PC-9 (cell line): ENCODE results near the gene SYNDIG1.

ENCODE experiments used
- EZH2 ChIP-seq: fragments of 200-600 bp; sonication (generic); IDR thresholded peaks from 2 replicates; pipeline ENCODE4 v1.8.0; 2017; ENCODE audit warnings: antibody characterized with exemption, low read depth
- TF ChIP-seq, protein P1 (sequence below): fragments of 200-600 bp; sonication (generic); conservative IDR thresholded peaks from 2 replicates; pipeline ENCODE4 v1.6.1; 2017; ENCODE audit warnings: mixed run types, antibody characterized with exemption, mild to moderate bottlenecking, moderate library complexity

DNA sequence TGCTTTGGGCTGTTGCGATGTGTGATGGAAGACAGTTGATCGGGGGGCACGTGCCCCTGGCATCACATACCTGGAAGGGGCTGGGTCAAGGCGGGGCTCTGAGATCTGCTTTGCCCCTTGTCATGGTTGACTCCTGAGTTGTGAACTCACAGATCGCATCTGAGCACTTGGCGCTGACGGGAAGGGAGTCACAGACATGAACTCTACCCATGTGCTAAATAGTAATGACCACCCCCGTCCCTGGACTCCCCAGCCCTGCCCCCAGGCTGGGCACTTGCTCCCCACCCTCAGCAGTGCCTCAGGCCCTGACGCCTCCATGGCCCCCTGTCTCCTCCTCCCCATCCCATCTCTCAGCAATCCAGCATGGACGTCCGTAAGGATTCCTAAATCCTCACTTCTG lies 107.0 kb downstream of the SYNDIG1 start:
- no peak for TF ChIP-seq EZH2
- TF ChIP-seq, protein P1, sequence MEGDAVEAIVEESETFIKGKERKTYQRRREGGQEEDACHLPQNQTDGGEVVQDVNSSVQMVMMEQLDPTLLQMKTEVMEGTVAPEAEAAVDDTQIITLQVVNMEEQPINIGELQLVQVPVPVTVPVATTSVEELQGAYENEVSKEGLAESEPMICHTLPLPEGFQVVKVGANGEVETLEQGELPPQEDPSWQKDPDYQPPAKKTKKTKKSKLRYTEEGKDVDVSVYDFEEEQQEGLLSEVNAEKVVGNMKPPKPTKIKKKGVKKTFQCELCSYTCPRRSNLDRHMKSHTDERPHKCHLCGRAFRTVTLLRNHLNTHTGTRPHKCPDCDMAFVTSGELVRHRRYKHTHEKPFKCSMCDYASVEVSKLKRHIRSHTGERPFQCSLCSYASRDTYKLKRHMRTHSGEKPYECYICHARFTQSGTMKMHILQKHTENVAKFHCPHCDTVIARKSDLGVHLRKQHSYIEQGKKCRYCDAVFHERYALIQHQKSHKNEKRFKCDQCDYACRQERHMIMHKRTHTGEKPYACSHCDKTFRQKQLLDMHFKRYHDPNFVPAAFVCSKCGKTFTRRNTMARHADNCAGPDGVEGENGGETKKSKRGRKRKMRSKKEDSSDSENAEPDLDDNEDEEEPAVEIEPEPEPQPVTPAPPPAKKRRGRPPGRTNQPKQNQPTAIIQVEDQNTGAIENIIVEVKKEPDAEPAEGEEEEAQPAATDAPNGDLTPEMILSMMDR: no peak
